Measurements from ENCODE around the gene RASIP1. TPM values are rescaled to one million over a fixed set of nuclear protein-coding genes. Genes with fewer than 3 reads are reported as not detected.

RASIP1 gene
- total and polyA plus RNA-seq, 2 donors (not counting 1 experiment from before 2014, with no cell fraction given), result 0.20 TPM; not detected in 1

- 77% methylated on average over 20 of the region's 24 CpGs for WGBS (ENCODE audit: insufficient coverage)
- H3K27ac Mint-ChIP-seq, result peak overlapping the region; percentile 17
- no peak overlapping the region for H3K4me3 Mint-ChIP-seq
- ATAC-seq (ENCODE audit: low read depth) (no peak), DNase-seq (no peak)
- TF ChIP-seq CTCF (IDR thresholded peaks at IDR 0.05) (no peak), EZH2 (IDR thresholded peaks at IDR 0.05; ENCODE audit: borderline replicate concordance, insufficient read depth, low read depth, low read length, poor library complexity, severe bottlenecking) (no peak)
- intact Hi-C loops (cut with micrococcal nuclease), result no loop called here
- H3K79me2 ChIP-seq (ENCODE audit: control insufficient read depth, insufficient read depth, low read length), result peaks cover 5% of the 10 kb centered on the region
- H3K9ac ChIP-seq (ENCODE audit: low read length), result no peak overlapping the region
- no peaks in the 10 kb centered on the region for H3K27me3 ChIP-seq (replicated peaks in 1 of 4; ENCODE audit: control extremely low read depth in 1 of 4, control insufficient read depth in 3 of 4, insufficient read depth in 4 of 4, low read length in 3 of 4)
- peaks cover 18 to 35% of the 10 kb centered on the region in 2 donors for H3K4me1 ChIP-seq (ENCODE audit: control insufficient read depth in 2 of 2, insufficient read depth in 2 of 2, low read length in 2 of 2)
- peaks cover 29% of the 10 kb centered on the region for H3K4me1 Mint-ChIP-seq
- ChIA-PET POLR2A (no interaction called here), CTCF (interaction anchor here (1.6 kb wide), 1 partner anchor 9 kb away, joined by 3 read pairs; no protein-coding TSS in a partner anchor)
- no peaks in the 10 kb centered on the region for H3K9me3 Mint-ChIP-seq (ENCODE audit: insufficient read depth)
- H3K27me3 Mint-ChIP-seq, result no peaks in the 10 kb centered on the region
- no peaks in the 10 kb centered on the region for H3K36me3 ChIP-seq (replicated peaks in 1 of 2; ENCODE audit: control extremely low read depth in 1 of 2, control insufficient read depth in 1 of 2, extremely low read depth in 1 of 2, insufficient read depth in 2 of 2, low read length in 1 of 2)
- no peak overlapping the region for H3K4me2 ChIP-seq (replicated peaks; ENCODE audit: low read depth, low read length, poor library complexity, severe bottlenecking)
- H3K9me3 ChIP-seq (ENCODE audit: control extremely low read depth in 1 of 3, control insufficient read depth in 2 of 3, insufficient read depth in 1 of 3, low read length in 2 of 3), result peaks cover 0 to 14% (median 0%) of the 10 kb centered on the region in 3 donors
- no peak overlapping the region for H3K27ac ChIP-seq (ENCODE audit: low read length in 2 of 2)
- H2AFZ ChIP-seq (ENCODE audit: insufficient read depth, low read depth, low read length, poor library complexity, severe bottlenecking), result no peak overlapping the region
- H4K20me1 ChIP-seq (ENCODE audit: control insufficient read depth, insufficient read depth, low read length, poor library complexity, severe bottlenecking), result no peaks in the 10 kb centered on the region
- H3K4me3 ChIP-seq (ENCODE audit: control extremely low read depth in 1 of 5, extremely low read depth in 1 of 5, insufficient read depth in 1 of 5, low read depth in 2 of 5, low read length in 4 of 5), result no peak overlapping the region
These were observed 23.7 kb downstream of the RASIP1 start for GRCh38 chr19:48716562-48717291.

- Histone ChIP-seq H3K9ac (ENCODE audit: low read length) (no peak overlapping the region), H3K4me3 (ENCODE audit: control extremely low read depth in 1 of 5, extremely low read depth in 1 of 5, insufficient read depth in 1 of 5, low read depth in 2 of 5, low read length in 4 of 5) (no peak overlapping the region), H3K27me3 (replicated peaks in 1 of 4; ENCODE audit: control extremely low read depth in 1 of 4, control insufficient read depth in 3 of 4, insufficient read depth in 4 of 4, low read length in 3 of 4) (no peaks in the 10 kb centered on the region), H4K20me1 (ENCODE audit: control insufficient read depth, insufficient read depth, low read length, poor library complexity, severe bottlenecking) (no peaks in the 10 kb centered on the region), H3K27ac (ENCODE audit: low read length in 2 of 2) (no peak overlapping the region), H3K36me3 (replicated peaks in 1 of 2; ENCODE audit: control extremely low read depth in 1 of 2, control insufficient read depth in 1 of 2, extremely low read depth in 1 of 2, insufficient read depth in 2 of 2, low read length in 1 of 2) (no peaks in the 10 kb centered on the region), H3K4me2 (replicated peaks; ENCODE audit: low read depth, low read length, poor library complexity, severe bottlenecking) (no peak overlapping the region), H2AFZ (ENCODE audit: insufficient read depth, low read depth, low read length, poor library complexity, severe bottlenecking) (no peak overlapping the region), H3K9me3 (ENCODE audit: control extremely low read depth in 1 of 3, control insufficient read depth in 2 of 3, insufficient read depth in 1 of 3, low read length in 2 of 3) (peaks cover 0 to 6% (median 0%) of the 10 kb centered on the region in 3 donors), H3K4me1 (ENCODE audit: control insufficient read depth in 2 of 2, insufficient read depth in 2 of 2, low read length in 2 of 2) (peaks cover 14 to 28% of the 10 kb centered on the region in 2 donors), H3K79me2 (ENCODE audit: control insufficient read depth, insufficient read depth, low read length) (peaks cover 5% of the 10 kb centered on the region)
- CTCF ChIA-PET, result interaction anchor here (1.5 to 1.6 kb wide), 2 partner anchors 10 to 18 kb away, joined by 3 read pairs; no protein-coding TSS in a partner anchor
- WGBS (ENCODE audit: insufficient coverage), result 90% methylated on average over 12 of the region's 19 CpGs
- Mint-ChIP-seq H3K27me3 (no peaks in the 10 kb centered on the region), H3K4me1 (peaks cover 25% of the 10 kb centered on the region), H3K9me3 (ENCODE audit: insufficient read depth) (no peaks in the 10 kb centered on the region), H3K27ac (peak overlapping the region; percentile 23), H3K4me3 (peak overlapping the region; percentile 89)
- POLR2A ChIA-PET, result no interaction called here
- intact Hi-C loops (cut with micrococcal nuclease), result no loop called here
- no peak for DNase-seq
- TF ChIP-seq CTCF (IDR thresholded peaks at IDR 0.05) (no peak), EZH2 (IDR thresholded peaks at IDR 0.05; ENCODE audit: borderline replicate concordance, insufficient read depth, low read depth, low read length, poor library complexity, severe bottlenecking) (no peak)
- ATAC-seq (ENCODE audit: low read depth), result no peak
These were observed 24.7 kb downstream of the RASIP1 start for GRCh38 chr19:48715681-48716171.
